HCT116 (cell line): ENCODE data around the gene DOCK10. TPM values are rescaled to one million over a fixed set of nuclear protein-coding genes. Genes with fewer than 3 reads are reported as not detected.

ENCODE experiments used
- ATAC-seq: fragments of 200-7000 bp; cut with Tn5 transposase; 2 replicates; pipeline ENCODE4 v1.9.1; 2020; ENCODE audit warnings: mild to moderate bottlenecking, moderate library complexity
- BruUV-seq: library from RNA; stranded (reverse); fragments of 400-500 nt; replicated peaks from 2 replicates; lab custom pipeline; 2021; lab: Mats Ljungman, UMichigan
- CTCF ChIA-PET: fragments of 300-600 bp; sonication (Branson Sonifier 250); formaldehyde crosslinking; loops from one replicate; lab custom pipeline; 2021; ENCODE audit warnings: antibody characterized with exemption; lab: Charles Lee
- POLR2A ChIA-PET: fragments of 300-600, 350-600 bp; sonication (Branson Sonifier 250); formaldehyde crosslinking; loops from one replicate; lab custom pipeline; 2021; ENCODE audit warnings: antibody characterized with exemption; lab: Charles Lee
- RAD21 ChIA-PET, 2 experiments: fragments of 300-600 bp; sonication (Branson Sonifier 250); formaldehyde crosslinking; loops; one replicate each; lab custom pipeline; 2023; ENCODE audit warnings: low total read pairs in 2 of 2; ENCODE audit not compliant: uncharacterized antibody in 2 of 2, unreplicated experiment in 2 of 2, low non-redundant PET in 1 of 2; lab: Charles Lee
- DNase-seq: peaks from one replicate; pipeline ENCODE4 v3.0.0-alpha.2; 2010; ENCODE audit warnings: low read depth, low spot score
- H2AFZ ChIP-seq: fragments of 200-600 bp; shearing (Covaris generic), sonication (generic); 2 replicates; pipeline ENCODE4 v1.6.1; 2017; ENCODE audit warnings: low read depth, mixed run types, mixed read lengths, antibody characterized with exemption, low read length; ENCODE audit not compliant: poor library complexity, severe bottlenecking
- H3K27ac ChIP-seq: 2 replicates; pipeline ENCODE4 v1.5.1; 2012; ENCODE audit warnings: low read depth, low read length
- H3K27me3 ChIP-seq: fragments of 200-600 bp; sonication (generic); 2 replicates; pipeline ENCODE4 v1.6.1; 2016; ENCODE audit warnings: mixed run types, low read length, mixed read lengths; ENCODE audit not compliant: insufficient read depth
- H3K36me3 ChIP-seq, 2 experiments: fragments of 200-500 bp in 1 of 2; fragments of 200-600 bp in 1 of 2; sonication (Bioruptor generic) in 1 of 2; sonication (generic) in 1 of 2; 2 replicates each; pipeline versions ENCODE4 v1.5.1 to v1.6.1; 2014 to 2016; ENCODE audit warnings: low read length in 2 of 2, inconsistent platforms in 1 of 2, mixed read lengths in 1 of 2, mixed run types in 1 of 2; ENCODE audit not compliant: insufficient read depth in 2 of 2, control insufficient read depth in 1 of 2
- H3K4me1 ChIP-seq, 2 experiments: fragments of 200-600 bp in 1 of 2; sonication (generic) in 1 of 2; 2 replicates each; pipeline versions ENCODE4 v1.5.1 to v1.6.1; 2012 to 2017; ENCODE audit warnings: low read length in 2 of 2, inconsistent platforms in 1 of 2, mild to moderate bottlenecking in 1 of 2, mixed read lengths in 1 of 2, mixed run types in 1 of 2, moderate library complexity in 1 of 2; ENCODE audit not compliant: insufficient read depth in 2 of 2, control insufficient read depth in 1 of 2
- H3K4me2 ChIP-seq: fragments of 200-600 bp; sonication (generic); 2 replicates; pipeline ENCODE4 v1.6.1; 2017; ENCODE audit warnings: mixed run types, low read length, mixed read lengths
- H3K4me3 ChIP-seq, 2 experiments: fragments of 200-600 bp in 1 of 2; sonication (generic) in 1 of 2; replicated peaks in 1 of 2; 2 replicates each; pipeline ENCODE4 v1.5.1; 2011 to 2016; ENCODE audit warnings: low read length in 2 of 2, control low read depth in 1 of 2, low read depth in 1 of 2, mild to moderate bottlenecking in 1 of 2, mixed read lengths in 1 of 2, mixed run types in 1 of 2
- H3K79me2 ChIP-seq: fragments of 200-600 bp; sonication (generic); 2 replicates; pipeline ENCODE4 v1.6.1; 2017; ENCODE audit warnings: mild to moderate bottlenecking, mixed run types, low read length, moderate library complexity, mixed read lengths; ENCODE audit not compliant: insufficient read depth
- H3K9ac ChIP-seq: fragments of 200-600 bp; sonication (generic); 2 replicates; pipeline ENCODE4 v1.6.1; 2016; ENCODE audit warnings: low read length, mixed read lengths
- H3K9me2 ChIP-seq: fragments of 200-600 bp; sonication (generic), shearing (Covaris generic); 2 replicates; pipeline ENCODE4 v1.6.1; 2017; ENCODE audit warnings: mixed run types, mild to moderate bottlenecking, moderate library complexity; ENCODE audit not compliant: insufficient read depth
- H3K9me3 ChIP-seq, 2 experiments: fragments of 200-500 bp in 1 of 2; fragments of 200-600 bp in 1 of 2; sonication (Bioruptor generic) in 1 of 2; sonication (generic) in 1 of 2; 2 replicates each; pipeline ENCODE4 v1.6.1; 2014 to 2017; ENCODE audit warnings: low read length in 2 of 2, mixed read lengths in 2 of 2, inconsistent platforms in 1 of 2, low read depth in 1 of 2, mild to moderate bottlenecking in 1 of 2, mixed run types in 1 of 2, moderate library complexity in 1 of 2; ENCODE audit not compliant: control insufficient read depth in 1 of 2, insufficient read depth in 1 of 2
- H4K20me1 ChIP-seq: fragments of 200-600 bp; sonication (generic), shearing (Covaris generic); 2 replicates; pipeline ENCODE4 v1.6.1; 2017; ENCODE audit warnings: mixed run types, mild to moderate bottlenecking, moderate library complexity; ENCODE audit not compliant: insufficient read depth
- CEBPB ChIP-seq: IDR thresholded peaks from 2 replicates; pipeline ENCODE4 v1.6.1; 2012; ENCODE audit warnings: low read depth
- EGR1 ChIP-seq: IDR thresholded peaks from 2 replicates; pipeline ENCODE4 v1.6.1; 2012; ENCODE audit warnings: low read depth
- JUND ChIP-seq: IDR thresholded peaks from 2 replicates; pipeline ENCODE4 v1.6.1; 2012
- POLR2A ChIP-seq: IDR thresholded peaks from 2 replicates; pipeline ENCODE4 v1.7.0; 2011; ENCODE audit warnings: borderline replicate concordance; ENCODE audit not compliant: insufficient read depth, insufficient read length; ENCODE audit errors: extremely low read depth
- POLR2AphosphoS5 ChIP-seq: IDR thresholded peaks from 2 replicates; pipeline ENCODE4 v1.6.1; 2011; ENCODE audit warnings: mild to moderate bottlenecking, low read depth, low read length, moderate library complexity
- YY1 ChIP-seq: IDR thresholded peaks from 2 replicates; pipeline ENCODE4 v1.6.1; 2011; ENCODE audit warnings: low read length, low read depth, moderate library complexity, mild to moderate bottlenecking; ENCODE audit not compliant: insufficient replicate concordance; ENCODE audit errors: extremely low read depth
- ZFX ChIP-seq: fragments of 450-650 bp; IDR thresholded peaks from 2 replicates; pipeline ENCODE4 v1.6.1; 2017
- ZNF274 ChIP-seq: fragments of 200-500 bp; sonication (Bioruptor generic); IDR thresholded peaks from 2 replicates; pipeline ENCODE4 v1.6.1; 2014; ENCODE audit warnings: mild to moderate bottlenecking, low read depth, low read length, inconsistent platforms
- intact Hi-C: fragments of 100-400 bp; cut with micrococcal nuclease; formaldehyde crosslinking; loops from 2 replicates; pipeline ENCODE4 v1.10.0; 2022
- total RNA-seq: library from RNA; stranded (reverse); gene quantifications from one replicate; pipeline ENCODE4 v1.2.1, GENCODE V29; 2021; ENCODE audit not compliant: unreplicated experiment
- TF ChIP-seq, protein P1 (sequence below): IDR thresholded peaks from 2 replicates; pipeline ENCODE4 v1.6.1; 2012; ENCODE audit warnings: low read depth
- TF ChIP-seq, protein P2 (sequence below): IDR thresholded peaks from 2 replicates; pipeline ENCODE4 v1.6.1; 2011; ENCODE audit warnings: mild to moderate bottlenecking, low read length, moderate library complexity; ENCODE audit not compliant: insufficient replicate concordance; ENCODE audit errors: extremely low read depth

Gene DOCK10
- total RNA-seq, 1 experiment from 2014 or later, result 0.54 TPM

DNA sequence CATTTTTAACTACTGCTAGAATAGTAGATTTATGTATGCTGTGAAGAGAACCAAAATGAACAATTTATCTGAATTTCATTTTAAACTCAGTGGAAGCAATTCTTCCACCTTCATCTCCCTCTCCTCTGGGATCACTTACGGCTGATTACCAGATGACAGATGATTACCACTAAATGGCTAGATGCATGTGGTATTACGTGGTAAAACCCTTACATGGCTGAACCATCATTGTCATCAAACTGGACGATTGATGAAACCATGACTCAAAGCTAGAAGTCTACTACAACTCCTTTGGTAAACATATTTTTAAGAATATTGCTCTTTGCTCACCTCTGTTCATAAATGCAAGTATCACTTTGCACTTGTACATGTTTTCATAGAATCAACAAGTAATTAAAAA, 48.5 kb upstream of the DOCK10 start (continued):
- TF ChIP-seq, protein P1, sequence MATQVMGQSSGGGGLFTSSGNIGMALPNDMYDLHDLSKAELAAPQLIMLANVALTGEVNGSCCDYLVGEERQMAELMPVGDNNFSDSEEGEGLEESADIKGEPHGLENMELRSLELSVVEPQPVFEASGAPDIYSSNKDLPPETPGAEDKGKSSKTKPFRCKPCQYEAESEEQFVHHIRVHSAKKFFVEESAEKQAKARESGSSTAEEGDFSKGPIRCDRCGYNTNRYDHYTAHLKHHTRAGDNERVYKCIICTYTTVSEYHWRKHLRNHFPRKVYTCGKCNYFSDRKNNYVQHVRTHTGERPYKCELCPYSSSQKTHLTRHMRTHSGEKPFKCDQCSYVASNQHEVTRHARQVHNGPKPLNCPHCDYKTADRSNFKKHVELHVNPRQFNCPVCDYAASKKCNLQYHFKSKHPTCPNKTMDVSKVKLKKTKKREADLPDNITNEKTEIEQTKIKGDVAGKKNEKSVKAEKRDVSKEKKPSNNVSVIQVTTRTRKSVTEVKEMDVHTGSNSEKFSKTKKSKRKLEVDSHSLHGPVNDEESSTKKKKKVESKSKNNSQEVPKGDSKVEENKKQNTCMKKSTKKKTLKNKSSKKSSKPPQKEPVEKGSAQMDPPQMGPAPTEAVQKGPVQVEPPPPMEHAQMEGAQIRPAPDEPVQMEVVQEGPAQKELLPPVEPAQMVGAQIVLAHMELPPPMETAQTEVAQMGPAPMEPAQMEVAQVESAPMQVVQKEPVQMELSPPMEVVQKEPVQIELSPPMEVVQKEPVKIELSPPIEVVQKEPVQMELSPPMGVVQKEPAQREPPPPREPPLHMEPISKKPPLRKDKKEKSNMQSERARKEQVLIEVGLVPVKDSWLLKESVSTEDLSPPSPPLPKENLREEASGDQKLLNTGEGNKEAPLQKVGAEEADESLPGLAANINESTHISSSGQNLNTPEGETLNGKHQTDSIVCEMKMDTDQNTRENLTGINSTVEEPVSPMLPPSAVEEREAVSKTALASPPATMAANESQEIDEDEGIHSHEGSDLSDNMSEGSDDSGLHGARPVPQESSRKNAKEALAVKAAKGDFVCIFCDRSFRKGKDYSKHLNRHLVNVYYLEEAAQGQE, result no peak
- TF ChIP-seq ZNF274 (no peak), POLR2AphosphoS5 (no peak), JUND (no peak)

GRCh38 chr2:225086915-225087314, 44.6 kb upstream of the DOCK10 start:
- POLR2A ChIA-PET, result no interaction called here
- no peaks in the 10 kb centered on the region for H3K36me3 ChIP-seq
- no peaks in the 10 kb centered on the region for H3K9me3 ChIP-seq
- H3K79me2 ChIP-seq, result no peaks in the 10 kb centered on the region
- CTCF ChIA-PET, result no interaction called here
- RAD21 ChIA-PET, result no interaction called here
- ATAC-seq, result no peak
- DNase-seq, result no peak
- H3K9ac ChIP-seq, result no peak overlapping the region
- H3K4me1 ChIP-seq, result peaks cover 0 to 13% of the 10 kb centered on the region in 2 experiments; a peak in 2 of 4 replicates
- H3K9me2 ChIP-seq, result no peaks in the 10 kb centered on the region
- intact Hi-C loops, result no loop called here
- H2AFZ ChIP-seq, result no peak overlapping the region
- TF ChIP-seq EGR1 (no peak), POLR2A (no peak), YY1 (no peak), CEBPB (no peak), ZNF274 (no peak), ZFX (no peak)
- TF ChIP-seq, protein P1, result no peak
- TF ChIP-seq, protein P2, sequence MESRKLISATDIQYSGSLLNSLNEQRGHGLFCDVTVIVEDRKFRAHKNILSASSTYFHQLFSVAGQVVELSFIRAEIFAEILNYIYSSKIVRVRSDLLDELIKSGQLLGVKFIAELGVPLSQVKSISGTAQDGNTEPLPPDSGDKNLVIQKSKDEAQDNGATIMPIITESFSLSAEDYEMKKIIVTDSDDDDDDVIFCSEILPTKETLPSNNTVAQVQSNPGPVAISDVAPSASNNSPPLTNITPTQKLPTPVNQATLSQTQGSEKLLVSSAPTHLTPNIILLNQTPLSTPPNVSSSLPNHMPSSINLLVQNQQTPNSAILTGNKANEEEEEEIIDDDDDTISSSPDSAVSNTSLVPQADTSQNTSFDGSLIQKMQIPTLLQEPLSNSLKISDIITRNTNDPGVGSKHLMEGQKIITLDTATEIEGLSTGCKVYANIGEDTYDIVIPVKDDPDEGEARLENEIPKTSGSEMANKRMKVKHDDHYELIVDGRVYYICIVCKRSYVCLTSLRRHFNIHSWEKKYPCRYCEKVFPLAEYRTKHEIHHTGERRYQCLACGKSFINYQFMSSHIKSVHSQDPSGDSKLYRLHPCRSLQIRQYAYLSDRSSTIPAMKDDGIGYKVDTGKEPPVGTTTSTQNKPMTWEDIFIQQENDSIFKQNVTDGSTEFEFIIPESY, result no peak
- H3K27me3 ChIP-seq, result no peaks in the 10 kb centered on the region
- no peak overlapping the region for H3K4me2 ChIP-seq
- no peaks in the 10 kb centered on the region for H4K20me1 ChIP-seq
- no peak overlapping the region for H3K27ac ChIP-seq
- no peak overlapping the region for H3K4me3 ChIP-seq
- no TSS peak for BruUV-seq
